HepG2 (cell line): ENCODE data around the gene SASS6. TPM values are rescaled to one million over a fixed set of nuclear protein-coding genes. Genes with fewer than 3 reads are reported as not detected.

Experiments
- HOXA9 ChIP-seq: sonication (generic); formaldehyde crosslinking; IDR thresholded peaks from 2 replicates; pipeline ENCODE4 v1.8.1; 2022; ENCODE audit warnings: missing genetic modification reagents, mild to moderate bottlenecking, moderate library complexity, borderline replicate concordance
- ISL2 ChIP-seq: sonication (generic); formaldehyde crosslinking; IDR thresholded peaks from 2 replicates; pipeline ENCODE4 v1.5.0; 2020; ENCODE audit warnings: missing genetic modification reagents
- KDM2A ChIP-seq: sonication (generic); formaldehyde crosslinking; IDR thresholded peaks from 2 replicates; pipeline ENCODE4 v1.4.0; 2020; ENCODE audit warnings: low read depth, missing genetic modification reagents, borderline replicate concordance
- KLF16 ChIP-seq, 2 experiments: sonication (generic) in 1 of 2; formaldehyde crosslinking in 1 of 2; IDR thresholded peaks; 2 replicates each; pipeline versions ENCODE4 v1.6.1 to v1.8.0; 2016 to 2023; ENCODE audit warnings: missing genetic modification reagents in 2 of 2, missing compliant biosample characterization in 1 of 2
- MBD4 ChIP-seq: IDR thresholded peaks from 2 replicates; pipeline ENCODE4 v1.6.1; 2012; ENCODE audit warnings: low read length, inconsistent platforms, borderline replicate concordance
- NFE2L2 ChIP-seq: fragments of 150-350 bp; IDR thresholded peaks from 2 replicates; pipeline ENCODE4 v1.6.1; 2014; ENCODE audit warnings: low read length
- NPAS2 ChIP-seq: sonication (generic); formaldehyde crosslinking; IDR thresholded peaks from 2 replicates; pipeline ENCODE4 v1.8.0; 2022; ENCODE audit warnings: mild to moderate bottlenecking, missing genetic modification reagents, borderline replicate concordance
- NR2F2 ChIP-seq: IDR thresholded peaks from 2 replicates; pipeline ENCODE4 v1.6.1; 2012; ENCODE audit warnings: low read depth, inconsistent platforms, borderline replicate concordance
- PHB2 ChIP-seq: fragments of 450-650 bp; IDR thresholded peaks from 2 replicates; pipeline ENCODE4 v1.6.1; 2018; ENCODE audit not compliant: partially characterized antibody
- PRMT3 ChIP-seq: sonication (generic); formaldehyde crosslinking; IDR thresholded peaks from 2 replicates; pipeline ENCODE4 v1.8.1; 2022; ENCODE audit warnings: low read depth, mild to moderate bottlenecking, moderate library complexity, missing genetic modification reagents, borderline replicate concordance
- ZNF225 ChIP-seq: sonication (generic); formaldehyde crosslinking; IDR thresholded peaks from 2 replicates; pipeline ENCODE4 v1.4.0; 2020; ENCODE audit warnings: mild to moderate bottlenecking, missing genetic modification reagents
- ZNF282 ChIP-seq: fragments of 450-650 bp; IDR thresholded peaks from 2 replicates; pipeline ENCODE4 v1.6.1; 2018; ENCODE audit not compliant: partially characterized antibody
- ZNF446 ChIP-seq: sonication (generic); formaldehyde crosslinking; IDR thresholded peaks from 2 replicates; pipeline ENCODE4 v1.5.0; 2020; ENCODE audit warnings: mild to moderate bottlenecking, missing genetic modification reagents
- ZNF709 ChIP-seq: sonication (generic); formaldehyde crosslinking; IDR thresholded peaks from 2 replicates; pipeline ENCODE4 v1.5.0; 2020; ENCODE audit warnings: mild to moderate bottlenecking, missing genetic modification reagents
- ZNF766 ChIP-seq: sonication (generic); formaldehyde crosslinking; IDR thresholded peaks from 2 replicates; pipeline ENCODE4 v1.5.0; 2020; ENCODE audit warnings: missing genetic modification reagents, borderline replicate concordance
- ZSCAN12 ChIP-seq: sonication (generic); formaldehyde crosslinking; IDR thresholded peaks from 2 replicates; pipeline ENCODE4 v1.9.0; 2021; ENCODE audit warnings: mild to moderate bottlenecking, missing genetic modification reagents
- polyA plus RNA-seq, 8 experiments: library from polyadenylated mRNA; depleted of rRNA in 3 of 8; stranded (reverse) in 7 of 8; unstranded in 1 of 8; fragments of >200 nt; fragmentation: Illumina TruSeq in 4 of 8; extraction: Trizol in 4 of 8; gene quantifications; 2 replicates each; pipeline versions ENCODE4 v1.2.1 to v1.2.3, GENCODE V29; 2011 to 2016; ENCODE audit warnings: low read depth in 4 of 8, missing spikeins in 1 of 8, mixed read lengths in 1 of 8; ENCODE audit not compliant: insufficient read depth in 1 of 8
- total RNA-seq, 5 experiments: library from RNA; depleted of rRNA; stranded (reverse); fragments of >200 nt; fragmentation: Illumina TruSeq; extraction: Trizol; gene quantifications; 2 replicates each; pipeline ENCODE4 v1.2.3, GENCODE V29; 2016; ENCODE audit warnings: low read depth in 1 of 5
- TF ChIP-seq, protein P1 (sequence below): sonication (generic); formaldehyde crosslinking; IDR thresholded peaks from 2 replicates; pipeline ENCODE4 v1.4.0; 2020; ENCODE audit warnings: mild to moderate bottlenecking, missing genetic modification reagents
- TF ChIP-seq, protein P2 (sequence below): sonication (generic); formaldehyde crosslinking; IDR thresholded peaks from 2 replicates; pipeline ENCODE4 v1.4.0; 2020; ENCODE audit warnings: mild to moderate bottlenecking, missing genetic modification reagents
- TF ChIP-seq, protein P3 (sequence below), 2 experiments: fragments of 450-650 bp in 1 of 2; sonication (generic) in 1 of 2; formaldehyde crosslinking in 1 of 2; IDR thresholded peaks; 2 replicates each; pipeline versions ENCODE4 v1.6.1 to v1.8.0; 2016 to 2022; ENCODE audit warnings: antibody characterized with exemption in 1 of 2, mild to moderate bottlenecking in 1 of 2, missing genetic modification reagents in 1 of 2
- TF ChIP-seq, protein P4 (sequence below): IDR thresholded peaks from 2 replicates; pipeline ENCODE4 v1.6.1; 2018; ENCODE audit warnings: missing genetic modification reagents, mild to moderate bottlenecking, missing compliant biosample characterization

SASS6 gene
- total and polyA plus RNA-seq, 2 of the 13 experiments (the other 11 are each of a cell fraction or from before 2014, with no cell fraction given): 2.3 to 10.7 TPM

DNA sequence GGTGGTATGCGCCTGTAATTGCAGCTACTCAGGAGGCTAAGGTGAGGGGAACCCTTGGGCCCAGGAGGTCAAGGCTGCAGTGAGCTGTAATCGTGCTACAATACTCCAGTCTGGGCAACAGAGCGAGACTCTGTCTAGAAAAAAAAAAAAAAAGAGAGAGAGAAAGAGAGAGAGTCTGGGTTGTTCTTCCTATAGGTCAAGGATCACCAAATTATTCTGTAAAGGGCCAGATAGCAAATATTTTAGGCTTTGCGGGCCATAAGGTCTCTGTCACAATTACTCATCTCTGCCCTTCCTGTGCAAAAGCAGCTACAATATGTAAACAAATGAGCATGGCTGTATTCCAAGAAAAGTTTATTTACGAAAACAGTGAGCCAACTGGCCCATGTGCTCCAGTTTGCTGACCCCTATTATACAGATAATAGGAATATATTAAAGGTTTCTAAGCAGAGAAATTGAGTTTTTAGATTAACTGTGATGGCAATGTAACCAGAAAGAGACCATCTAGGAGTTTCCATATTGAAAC is 2.1 kb downstream of the SASS6 start (continued):
- TF ChIP-seq, protein P1, sequence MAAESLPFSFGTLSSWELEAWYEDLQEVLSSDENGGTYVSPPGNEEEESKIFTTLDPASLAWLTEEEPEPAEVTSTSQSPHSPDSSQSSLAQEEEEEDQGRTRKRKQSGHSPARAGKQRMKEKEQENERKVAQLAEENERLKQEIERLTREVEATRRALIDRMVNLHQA: no peak
- TF ChIP-seq ZNF709: no peak
- TF ChIP-seq, protein P2, sequence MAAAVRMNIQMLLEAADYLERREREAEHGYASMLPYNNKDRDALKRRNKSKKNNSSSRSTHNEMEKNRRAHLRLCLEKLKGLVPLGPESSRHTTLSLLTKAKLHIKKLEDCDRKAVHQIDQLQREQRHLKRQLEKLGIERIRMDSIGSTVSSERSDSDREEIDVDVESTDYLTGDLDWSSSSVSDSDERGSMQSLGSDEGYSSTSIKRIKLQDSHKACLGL: no peak
- TF ChIP-seq NPAS2 (CRISPR knock-in tag): no peak
- TF ChIP-seq, protein P3, sequence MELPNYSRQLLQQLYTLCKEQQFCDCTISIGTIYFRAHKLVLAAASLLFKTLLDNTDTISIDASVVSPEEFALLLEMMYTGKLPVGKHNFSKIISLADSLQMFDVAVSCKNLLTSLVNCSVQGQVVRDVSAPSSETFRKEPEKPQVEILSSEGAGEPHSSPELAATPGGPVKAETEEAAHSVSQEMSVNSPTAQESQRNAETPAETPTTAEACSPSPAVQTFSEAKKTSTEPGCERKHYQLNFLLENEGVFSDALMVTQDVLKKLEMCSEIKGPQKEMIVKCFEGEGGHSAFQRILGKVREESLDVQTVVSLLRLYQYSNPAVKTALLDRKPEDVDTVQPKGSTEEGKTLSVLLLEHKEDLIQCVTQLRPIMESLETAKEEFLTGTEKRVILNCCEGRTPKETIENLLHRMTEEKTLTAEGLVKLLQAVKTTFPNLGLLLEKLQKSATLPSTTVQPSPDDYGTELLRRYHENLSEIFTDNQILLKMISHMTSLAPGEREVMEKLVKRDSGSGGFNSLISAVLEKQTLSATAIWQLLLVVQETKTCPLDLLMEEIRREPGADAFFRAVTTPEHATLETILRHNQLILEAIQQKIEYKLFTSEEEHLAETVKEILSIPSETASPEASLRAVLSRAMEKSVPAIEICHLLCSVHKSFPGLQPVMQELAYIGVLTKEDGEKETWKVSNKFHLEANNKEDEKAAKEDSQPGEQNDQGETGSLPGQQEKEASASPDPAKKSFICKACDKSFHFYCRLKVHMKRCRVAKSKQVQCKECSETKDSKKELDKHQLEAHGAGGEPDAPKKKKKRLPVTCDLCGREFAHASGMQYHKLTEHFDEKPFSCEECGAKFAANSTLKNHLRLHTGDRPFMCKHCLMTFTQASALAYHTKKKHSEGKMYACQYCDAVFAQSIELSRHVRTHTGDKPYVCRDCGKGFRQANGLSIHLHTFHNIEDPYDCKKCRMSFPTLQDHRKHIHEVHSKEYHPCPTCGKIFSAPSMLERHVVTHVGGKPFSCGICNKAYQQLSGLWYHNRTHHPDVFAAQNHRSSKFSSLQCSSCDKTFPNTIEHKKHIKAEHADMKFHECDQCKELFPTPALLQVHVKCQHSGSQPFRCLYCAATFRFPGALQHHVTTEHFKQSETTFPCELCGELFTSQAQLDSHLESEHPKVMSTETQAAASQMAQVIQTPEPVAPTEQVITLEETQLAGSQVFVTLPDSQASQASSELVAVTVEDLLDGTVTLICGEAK (IDR thresholded peaks at IDR 0.05): no peak
- TF ChIP-seq, protein P3 (CRISPR knock-in tag; IDR thresholded peaks at IDR 0.05): no peak
- no peak for TF ChIP-seq PHB2
- peak; percentile 94 for TF ChIP-seq NR2F2
- TF ChIP-seq ZNF282: no peak
- TF ChIP-seq ISL2 (CRISPR knock-in tag): no peak
- TF ChIP-seq KDM2A: no peak
- no peak for TF ChIP-seq NFE2L2
- TF ChIP-seq HOXA9 (CRISPR knock-in tag): no peak
- no peak for TF ChIP-seq ZNF225 (CRISPR knock-in tag)
- TF ChIP-seq ZSCAN12: no peak
- no peak for TF ChIP-seq ZNF766 (CRISPR knock-in tag)
- TF ChIP-seq PRMT3 (CRISPR knock-in tag): no peak
- TF ChIP-seq ZNF446 (CRISPR knock-in tag): no peak
- no peak for TF ChIP-seq KLF16 (CRISPR knock-in tag; IDR thresholded peaks at IDR 0.05)
- TF ChIP-seq MBD4: no peak
- TF ChIP-seq, protein P4, sequence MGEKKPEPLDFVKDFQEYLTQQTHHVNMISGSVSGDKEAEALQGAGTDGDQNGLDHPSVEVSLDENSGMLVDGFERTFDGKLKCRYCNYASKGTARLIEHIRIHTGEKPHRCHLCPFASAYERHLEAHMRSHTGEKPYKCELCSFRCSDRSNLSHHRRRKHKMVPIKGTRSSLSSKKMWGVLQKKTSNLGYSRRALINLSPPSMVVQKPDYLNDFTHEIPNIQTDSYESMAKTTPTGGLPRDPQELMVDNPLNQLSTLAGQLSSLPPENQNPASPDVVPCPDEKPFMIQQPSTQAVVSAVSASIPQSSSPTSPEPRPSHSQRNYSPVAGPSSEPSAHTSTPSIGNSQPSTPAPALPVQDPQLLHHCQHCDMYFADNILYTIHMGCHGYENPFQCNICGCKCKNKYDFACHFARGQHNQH: no peak
